GM12878 (cell line): ENCODE data around the gene LRP2BP. TPM values are rescaled to one million over a fixed set of nuclear protein-coding genes. Genes with fewer than 3 reads are reported as not detected.

ENCODE experiments used
- BCL3 ChIP-seq: IDR thresholded peaks from 2 replicates; pipeline ENCODE4 v1.6.1; 2011; ENCODE audit warnings: borderline replicate concordance, low read depth, mild to moderate bottlenecking, moderate library complexity, low read length; ENCODE audit not compliant: insufficient read depth, poor library complexity, severe bottlenecking
- BRCA1 ChIP-seq: IDR thresholded peaks from 2 replicates; pipeline ENCODE4 v1.6.1; 2011; ENCODE audit warnings: low read depth, low read length, improper control_type of control experiment
- CBX5 ChIP-seq: sonication (generic); IDR thresholded peaks from 2 replicates; pipeline ENCODE4 v1.6.1; 2016; ENCODE audit warnings: low read depth, moderate library complexity, mild to moderate bottlenecking, inconsistent platforms
- IKZF2 ChIP-seq, 2 experiments: fragments of 450-650 bp; IDR thresholded peaks; 2 replicates each; pipeline ENCODE4 v1.6.1; 2017; ENCODE audit warnings: mild to moderate bottlenecking in 2 of 2, moderate library complexity in 2 of 2
- LARP7 ChIP-seq: fragments of 450-650 bp; IDR thresholded peaks from 2 replicates; pipeline ENCODE4 v1.6.1; 2017; ENCODE audit warnings: mild to moderate bottlenecking
- MEF2A ChIP-seq: IDR thresholded peaks from 2 replicates; pipeline ENCODE4 v1.6.1; 2011; ENCODE audit warnings: low read depth, mild to moderate bottlenecking, low read length, moderate library complexity; ENCODE audit not compliant: insufficient read depth
- NFYA ChIP-seq: IDR thresholded peaks from 2 replicates; pipeline ENCODE4 v1.6.1; 2011; ENCODE audit warnings: low read depth, mild to moderate bottlenecking, low read length, improper control_type of control experiment, borderline replicate concordance
- NFYB ChIP-seq: IDR thresholded peaks from 2 replicates; pipeline ENCODE4 v1.6.1; 2011; ENCODE audit warnings: low read depth, mild to moderate bottlenecking, low read length, improper control_type of control experiment, moderate library complexity; ENCODE audit not compliant: insufficient read depth
- PBX3 ChIP-seq: IDR thresholded peaks from 2 replicates; pipeline ENCODE4 v1.6.1; 2011; ENCODE audit warnings: mild to moderate bottlenecking, low read depth, low read length, moderate library complexity; ENCODE audit not compliant: insufficient replicate concordance
- POLR2A ChIP-seq: IDR thresholded peaks from 2 replicates; pipeline ENCODE4 v1.6.1; 2011; ENCODE audit warnings: low read depth, mild to moderate bottlenecking, low read length
- POU2F2 ChIP-seq: IDR thresholded peaks from 3 replicates; pipeline ENCODE4 v1.6.1; 2011; ENCODE audit warnings: low read depth, mild to moderate bottlenecking, low read length, borderline replicate concordance
- RELA ChIP-seq: fragments of 450-650 bp; IDR thresholded peaks from 2 replicates; pipeline ENCODE4 v1.8.0; 2014; ENCODE audit warnings: borderline replicate concordance; ENCODE audit not compliant: partially characterized antibody
- RUNX3 ChIP-seq: IDR thresholded peaks from 2 replicates; pipeline ENCODE4 v1.6.1; 2012; ENCODE audit warnings: low read length, inconsistent platforms
- STAT1 ChIP-seq: fragments of 450-650 bp; conservative IDR thresholded peaks from 2 replicates; pipeline ENCODE4 v1.6.1; 2014; ENCODE audit warnings: antibody characterized with exemption, mild to moderate bottlenecking
- STAT3 ChIP-seq: IDR thresholded peaks from 2 replicates; pipeline ENCODE4 v1.6.1; 2011; ENCODE audit warnings: low read depth, low read length, improper control_type of control experiment
- TBL1XR1 ChIP-seq: IDR thresholded peaks from 2 replicates; pipeline ENCODE4 v1.6.1; 2012; ENCODE audit warnings: low read depth, low read length, improper control_type of control experiment
- YY1 ChIP-seq: IDR thresholded peaks from 2 replicates; pipeline ENCODE4 v1.6.1; 2011; ENCODE audit warnings: low read depth, mild to moderate bottlenecking, low read length
- ZBTB40 ChIP-seq: fragments of 450-650 bp; IDR thresholded peaks from 2 replicates; pipeline ENCODE4 v1.6.1; 2016; ENCODE audit warnings: mild to moderate bottlenecking, moderate library complexity, borderline replicate concordance
- ZNF274 ChIP-seq: IDR thresholded peaks from one replicate; pipeline ENCODE4 v1.8.0; 2011; ENCODE audit not compliant: insufficient read length, insufficient read depth
- ZSCAN29 ChIP-seq: fragments of 450-650 bp; IDR thresholded peaks from 2 replicates; pipeline ENCODE4 v1.6.1; 2017; ENCODE audit warnings: mild to moderate bottlenecking, moderate library complexity
- polyA plus RNA-seq, 11 experiments: library from polyadenylated mRNA; depleted of rRNA in 4 of 11; unstranded in 6 of 11; stranded (reverse) in 5 of 11; fragments of >200 nt; fragmentation: Nextera tagmentation in 4 of 11; fragmentation: Illumina TruSeq in 1 of 11; extraction: Ambion mirVana in 4 of 11; extraction: Trizol in 1 of 11; gene quantifications; 1 replicate in 1 of 11; 2 replicates in 10 of 11; pipeline versions ENCODE4 v1.2.1 to v1.2.3, GENCODE V29; 2011 to 2016; ENCODE audit warnings: inconsistent platforms in 2 of 11, missing spikeins in 2 of 11, low read depth in 1 of 11
- total RNA-seq, 4 experiments: library from RNA; depleted of rRNA in 3 of 4; stranded (reverse); fragments of >200 nt in 3 of 4; fragmentation: Illumina TruSeq in 1 of 4; extraction: Trizol in 1 of 4; gene quantifications; 2 replicates each; pipeline versions ENCODE4 v1.2.1 to v1.2.3, GENCODE V29; 2013 to 2021

Gene LRP2BP
- total and polyA plus RNA-seq, 10 of the 15 experiments (the other 5 are each of a cell fraction or from before 2014, with no cell fraction given) = 0.27 to 5.2 (median 1.0) TPM

GRCh38 chr4:185341841-185342240, 53.9 kb downstream of the LRP2BP start (continued):
- TF ChIP-seq CBX5 (0 out of 2 replicates have a peak, but pooled peaks have one; percentile 56), LARP7 (no peak), IKZF2 (IDR thresholded peaks at IDR 0.05) (no peak; a peak in 1 of 4 replicates), POLR2A (no peak), BRCA1 (no peak), YY1 (peak; percentile 38; the same call in 1 of the 2 replicates), MEF2A (peak; percentile 59; the same call in 1 of the 2 replicates), RUNX3 (no peak; the same call in 1 of the 2 replicates), RELA (no peak), POU2F2 (0 out of 3 replicates have a peak, but pooled peaks have one; percentile 11), ZSCAN29 (no peak), NFYB (no peak), ZBTB40 (no peak), STAT3 (no peak), PBX3 (no peak), STAT1 (no peak), NFYA (no peak), ZNF274 (no peak), TBL1XR1 (no peak), BCL3 (peak; percentile 82)
